ENCODE data around the gene LBP.
"Not testable (repeated sequence)": the region's sequence is repeated elsewhere in the genome, so short reads cannot be mapped to it uniquely, and the experiment has no call there.

Gene LBP

GRCh38 chr20:38350879-38351775 is 4.8 kb downstream of the LBP start:
- no peak for DNase-seq

- DNase-seq = no peak
Observed at GRCh38 chr20:38353316-38353715, 7.0 kb downstream of the LBP start.

GRCh38 chr20:38354227-38354626 is 7.9 kb downstream of the LBP start:
- DNase-seq = no peak

- no peak for DNase-seq
Observed at GRCh38 chr20:38355161-38356012, 9.1 kb downstream of the LBP start.

- no peak for DNase-seq
Observed at GRCh38 chr20:38357653-38358207, 11.4 kb downstream of the LBP start.

- DNase-seq = no peak
Observed at GRCh38 chr20:38358556-38358955, 12.3 kb downstream of the LBP start.

GRCh38 chr20:38363004-38363747 is 16.9 kb downstream of the LBP start:
- DNase-seq = no peak

- no peak for DNase-seq
Observed at GRCh38 chr20:38369389-38369788, 23.1 kb downstream of the LBP start.

- DNase-seq = no peak
Observed at GRCh38 chr20:38372806-38373205, 26.5 kb downstream of the LBP start.

GRCh38 chr20:38373231-38373867 is 27.1 kb downstream of the LBP start:
- no peak for DNase-seq

- no peak for DNase-seq
Observed at GRCh38 chr20:38373898-38374297, 27.6 kb downstream of the LBP start.

- DNase-seq = no peak
Observed at GRCh38 chr20:38377039-38377685, 30.9 kb downstream of the LBP start.

GRCh38 chr20:38377838-38378237 is 31.6 kb downstream of the LBP start:
- DNase-seq = not testable (repeated sequence)

- DNase-seq = no peak
Observed at GRCh38 chr20:38383147-38383546, 36.9 kb downstream of the LBP start.

GRCh38 chr20:38386004-38386403 is 39.7 kb downstream of the LBP start:
- DNase-seq = no peak

GRCh38 chr20:38386851-38387250 is 40.6 kb downstream of the LBP start:
- DNase-seq = no peak

GRCh38 chr20:38387953-38388352 is 41.7 kb downstream of the LBP start:
- no peak for DNase-seq

- DNase-seq = no peak
Observed at GRCh38 chr20:38392356-38392755, 46.1 kb downstream of the LBP start.

- no peak for DNase-seq
Observed at GRCh38 chr20:38393259-38393658, 47.0 kb downstream of the LBP start.

GRCh38 chr20:38395165-38395564 is 48.9 kb downstream of the LBP start:
- no peak for DNase-seq

GRCh38 chr20:38395751-38396395 is 49.6 kb downstream of the LBP start:
- DNase-seq = not testable (repeated sequence)
